Measurements from ENCODE around the gene CCDC85C. TPM values are rescaled to one million over a fixed set of nuclear protein-coding genes. Genes with fewer than 3 reads are reported as not detected.

Gene CCDC85C
- total RNA-seq, 1 donor from 2014 or later = 7.0 TPM

DNA sequence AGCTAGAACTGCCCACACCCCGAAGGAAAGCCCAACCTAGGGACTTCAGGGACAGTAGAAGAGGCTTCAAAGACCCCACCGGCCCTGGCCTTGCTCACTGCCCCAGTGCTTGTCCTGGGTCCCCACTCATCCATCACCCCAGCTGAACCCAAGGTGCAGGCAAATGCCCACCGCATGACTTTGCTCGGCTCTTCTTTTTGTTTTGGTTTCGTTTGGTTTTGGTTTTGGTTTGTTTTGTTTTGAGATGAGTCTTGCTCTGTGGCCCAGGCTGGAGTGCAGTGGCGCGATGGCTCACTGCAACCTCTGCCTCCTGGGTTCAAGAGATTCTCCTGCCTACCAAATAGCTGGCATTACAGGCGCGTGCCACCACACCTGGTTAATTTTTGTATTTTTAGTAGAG is 9.0 kb downstream of the CCDC85C start:
- Mint-ChIP-seq H3K9me3 (ENCODE audit: low read depth) (no peaks in the 10 kb centered on the region), H3K27ac (ENCODE audit: unreplicated experiment) (no peak overlapping the region), H3K27me3 (ENCODE audit: low read depth) (no peaks in the 10 kb centered on the region), H3K4me3 (ENCODE audit: unreplicated experiment) (no peak overlapping the region), H3K36me3 (ENCODE audit: low read depth) (no peaks in the 10 kb centered on the region), H3K4me1 (ENCODE audit: low read depth) (peaks cover 7% of the 10 kb centered on the region)
- no peak for TF ChIP-seq CTCF (IDR thresholded peaks at IDR 0.05)
- DNase-seq (ENCODE audit: low spot score) = no peak

DNA sequence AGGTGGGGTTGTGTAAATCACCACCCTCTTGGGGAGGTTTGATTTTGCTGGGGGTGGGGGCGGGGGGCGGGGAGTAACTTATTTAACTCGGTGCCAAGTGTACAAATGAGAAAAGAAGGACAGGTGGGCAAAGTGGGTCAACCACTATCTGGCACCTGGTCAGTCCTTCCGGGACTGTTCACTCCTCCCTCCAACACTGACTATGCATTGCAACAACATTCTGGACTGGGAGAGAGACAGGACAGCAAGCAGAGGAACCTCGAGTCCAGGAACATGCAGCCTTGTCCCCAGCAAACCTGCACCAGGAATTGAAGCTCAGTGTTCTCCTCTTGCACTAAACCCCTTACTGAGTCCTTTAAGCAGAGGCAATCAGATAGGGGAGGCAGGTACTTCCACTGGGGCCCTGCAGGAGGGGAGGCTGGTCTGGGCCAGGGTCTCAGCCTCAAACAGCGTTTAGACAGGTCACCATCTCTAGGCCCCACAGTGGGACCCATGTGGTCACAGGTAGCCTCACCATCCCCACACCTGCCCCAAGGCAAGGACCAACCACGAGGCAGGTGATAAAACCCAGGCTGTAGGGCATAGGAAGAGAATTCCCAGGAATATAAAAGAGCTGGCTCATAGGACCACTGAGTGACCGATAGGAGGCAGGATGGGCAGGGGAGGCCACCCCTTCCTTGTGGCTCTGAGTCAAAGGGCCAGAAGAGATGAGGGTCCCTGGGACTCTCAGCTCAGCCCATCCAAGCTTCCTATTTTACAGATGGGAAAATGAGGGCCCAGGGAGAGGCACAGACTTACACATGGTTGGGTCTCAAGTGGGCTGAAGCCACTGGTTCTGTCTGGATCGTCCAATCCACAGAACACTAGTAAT is 9.8 kb downstream of the CCDC85C start:
- Mint-ChIP-seq H3K27ac (ENCODE audit: unreplicated experiment) (no peak overlapping the region), H3K27me3 (ENCODE audit: low read depth) (no peaks in the 10 kb centered on the region), H3K4me1 (ENCODE audit: low read depth) (peaks cover 7% of the 10 kb centered on the region), H3K4me3 (ENCODE audit: unreplicated experiment) (no peak overlapping the region), H3K9me3 (ENCODE audit: low read depth) (no peaks in the 10 kb centered on the region), H3K36me3 (ENCODE audit: low read depth) (no peaks in the 10 kb centered on the region)
- no peak for DNase-seq (ENCODE audit: low spot score)
- TF ChIP-seq CTCF (IDR thresholded peaks at IDR 0.05) = no peak

DNA sequence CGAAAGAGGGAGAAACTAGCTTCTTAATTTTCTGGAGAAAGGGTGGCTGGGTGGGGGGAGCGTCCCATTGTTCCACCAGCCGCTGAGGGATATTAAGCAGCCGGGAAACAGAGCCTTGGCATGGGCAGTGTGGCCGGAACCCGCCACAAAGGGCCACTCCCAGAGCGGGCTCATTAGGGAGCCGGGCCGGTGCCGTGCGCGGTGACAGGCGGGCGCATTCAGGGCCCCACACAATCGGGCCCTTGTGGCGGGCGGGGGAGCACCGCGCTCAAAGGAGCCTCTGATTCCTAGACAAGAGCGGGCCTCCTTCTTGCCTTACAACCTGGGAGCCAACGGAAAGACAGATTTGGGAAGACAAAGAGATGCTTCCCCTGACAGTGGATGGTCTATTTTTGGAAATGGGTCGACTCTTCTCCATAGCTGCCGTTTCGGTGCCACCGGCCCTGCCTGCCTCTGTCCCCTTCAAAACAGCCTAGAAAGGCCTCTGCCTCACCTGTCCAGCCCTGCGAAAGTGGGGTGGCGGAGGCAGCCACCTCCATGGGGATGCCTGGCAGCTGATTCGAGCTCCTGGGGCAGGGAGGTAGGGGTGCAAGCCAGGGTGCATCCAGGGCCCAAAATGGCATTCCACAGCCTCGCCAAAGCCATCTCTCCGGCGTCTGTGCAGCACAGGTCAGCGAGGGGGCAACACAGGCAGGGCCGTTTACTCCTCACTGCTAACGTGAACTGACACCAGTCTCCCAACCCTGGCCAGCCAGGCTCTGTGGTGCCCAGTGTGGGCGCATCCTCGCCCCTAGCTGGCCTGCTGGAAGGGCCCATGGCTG is 10.9 kb downstream of the CCDC85C start:
- TF ChIP-seq CTCF (IDR thresholded peaks at IDR 0.05) = no peak
- H3K27me3 Mint-ChIP-seq (ENCODE audit: low read depth) = no peaks in the 10 kb centered on the region
- DNase-seq (ENCODE audit: low spot score) = no peak
- H3K4me3 Mint-ChIP-seq (ENCODE audit: unreplicated experiment) = no peak overlapping the region
- no peak overlapping the region for H3K27ac Mint-ChIP-seq (ENCODE audit: unreplicated experiment)
- no peaks in the 10 kb centered on the region for H3K9me3 Mint-ChIP-seq (ENCODE audit: low read depth)
- H3K4me1 Mint-ChIP-seq (ENCODE audit: low read depth) = peaks cover 7% of the 10 kb centered on the region
- H3K36me3 Mint-ChIP-seq (ENCODE audit: low read depth) = no peaks in the 10 kb centered on the region

DNA sequence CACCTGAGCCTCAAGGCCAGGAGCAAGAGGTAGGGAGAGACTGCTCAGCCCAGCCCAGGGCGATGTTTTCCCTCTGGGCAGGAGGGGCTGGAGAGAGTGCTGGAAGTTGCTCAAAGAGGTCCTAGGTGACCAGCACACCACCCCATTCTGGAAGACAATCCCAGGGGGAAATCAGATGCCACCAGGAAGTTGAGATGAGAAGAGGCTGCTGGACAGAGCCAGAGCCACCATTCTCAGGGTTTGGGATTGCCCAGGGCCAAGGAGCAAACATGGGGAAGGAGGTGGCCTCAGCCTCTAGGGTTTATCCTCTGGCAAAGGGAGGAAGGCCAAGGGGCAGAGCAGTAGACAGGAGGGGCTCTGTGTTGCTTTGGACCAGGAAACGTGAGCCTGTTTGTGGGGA is 11.6 kb downstream of the CCDC85C start:
- no peak overlapping the region for H3K4me3 Mint-ChIP-seq (ENCODE audit: unreplicated experiment)
- H3K4me1 Mint-ChIP-seq (ENCODE audit: low read depth) = peaks cover 7% of the 10 kb centered on the region
- H3K9me3 Mint-ChIP-seq (ENCODE audit: low read depth) = no peaks in the 10 kb centered on the region
- no peaks in the 10 kb centered on the region for H3K36me3 Mint-ChIP-seq (ENCODE audit: low read depth)
- no peak overlapping the region for H3K27ac Mint-ChIP-seq (ENCODE audit: unreplicated experiment)
- no peak for DNase-seq (ENCODE audit: low spot score)
- no peak for TF ChIP-seq CTCF (IDR thresholded peaks at IDR 0.05)
- no peaks in the 10 kb centered on the region for H3K27me3 Mint-ChIP-seq (ENCODE audit: low read depth)

GRCh38 chr14:99590746-99591555 is 13.1 kb downstream of the CCDC85C start:
- no peaks in the 10 kb centered on the region for H3K27me3 Mint-ChIP-seq (ENCODE audit: low read depth)
- H3K27ac Mint-ChIP-seq (ENCODE audit: unreplicated experiment) = no peak overlapping the region
- peaks cover 7% of the 10 kb centered on the region for H3K4me1 Mint-ChIP-seq (ENCODE audit: low read depth)
- no peaks in the 10 kb centered on the region for H3K36me3 Mint-ChIP-seq (ENCODE audit: low read depth)
- no peak overlapping the region for H3K4me3 Mint-ChIP-seq (ENCODE audit: unreplicated experiment)
- no peak for DNase-seq (ENCODE audit: low spot score)
- no peaks in the 10 kb centered on the region for H3K9me3 Mint-ChIP-seq (ENCODE audit: low read depth)
- no peak for TF ChIP-seq CTCF (IDR thresholded peaks at IDR 0.05)

Measured in chondrocyte (in vitro differentiated cells).